Pulmonary artery endothelial cell (primary cell): ENCODE data around the gene RARG. TPM values are rescaled to one million over a fixed set of nuclear protein-coding genes. Genes with fewer than 3 reads are reported as not detected.

ENCODE experiments used
- DNase-seq: peaks from one replicate; pipeline ENCODE4 v3.0.0-alpha.2; 2011; ENCODE audit warnings: low read depth, low spot score
- total RNA-seq: library from RNA; depleted of rRNA; stranded (reverse); fragments of >200 nt; gene quantifications from 2 replicates; pipeline ENCODE4 v1.2.3, GENCODE V29; 2014

Gene RARG
- 4.2 and 7.4 TPM in 2 replicates for total RNA-seq

DNA sequence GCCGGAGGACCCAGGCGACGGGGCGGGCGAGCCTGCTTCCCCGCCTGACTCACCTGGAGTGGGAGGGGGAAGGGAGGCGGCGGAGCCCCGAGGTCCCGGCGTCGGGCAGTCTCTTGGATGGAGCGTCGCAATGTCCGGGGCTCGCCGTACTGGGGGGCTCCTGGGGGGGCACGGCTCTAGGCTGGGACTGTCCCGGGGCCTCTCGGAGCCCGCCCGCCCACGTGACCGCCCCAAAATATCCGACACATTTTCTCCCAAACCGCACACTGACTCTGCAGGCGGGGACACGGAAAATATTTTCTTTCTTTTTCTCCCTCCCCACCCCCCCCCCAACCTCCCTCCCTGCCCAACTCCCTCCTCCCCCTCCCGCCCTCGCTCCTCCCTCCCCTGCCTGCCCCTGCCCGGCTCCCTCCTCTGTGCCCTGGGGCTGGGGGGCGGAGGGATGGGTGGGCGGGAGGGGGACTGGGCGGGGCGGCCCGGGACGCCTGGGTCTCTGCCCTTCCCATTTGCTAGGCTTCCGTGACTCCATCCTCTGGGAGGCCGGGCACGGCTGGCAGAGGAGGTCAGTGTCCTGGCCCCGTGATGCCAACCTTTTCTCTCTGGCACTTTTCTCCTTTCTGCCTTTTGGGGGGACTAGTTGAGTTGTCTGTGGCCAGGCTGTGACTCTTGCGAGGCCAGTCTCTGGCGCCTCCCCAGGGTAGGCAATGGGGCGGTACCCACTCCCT lies at the start of gene RARG:
TSS of gene RARG (minus strand) at position 289 of the 725 bp plus-strand sequence. CDS start 4,664 bp downstream, outside the sequence.
- DNase-seq, result no peak

DNA sequence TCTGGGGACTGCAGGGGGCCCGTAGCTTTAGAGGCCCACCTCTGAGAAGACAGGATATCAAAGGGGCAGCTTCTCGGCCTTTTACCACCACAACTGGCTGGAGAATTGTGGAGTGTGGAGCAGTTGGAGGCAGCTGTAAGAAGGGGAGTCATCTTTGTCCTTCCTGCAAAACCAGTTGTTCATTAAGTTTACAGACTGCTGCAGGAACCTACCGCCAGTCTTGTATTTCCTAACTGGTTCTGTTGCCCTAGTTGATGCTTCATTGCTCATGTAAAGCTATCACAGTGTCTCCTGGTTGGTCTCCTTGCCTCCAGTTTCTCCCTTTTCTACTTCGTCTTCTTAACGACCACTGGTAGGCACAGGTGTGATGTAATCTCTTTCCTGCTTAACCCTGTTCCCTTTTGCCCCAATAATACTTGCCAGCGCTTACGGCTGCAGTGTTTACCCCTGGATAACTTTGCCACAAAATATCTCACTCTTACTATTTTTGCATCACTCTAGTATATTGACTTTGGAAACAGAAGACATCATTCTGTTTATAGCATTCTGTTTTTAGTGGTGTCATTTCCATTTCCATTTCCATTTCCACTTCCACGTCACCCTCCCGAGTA lies 48.0 kb upstream of the RARG start:
- no peak for DNase-seq

DNA sequence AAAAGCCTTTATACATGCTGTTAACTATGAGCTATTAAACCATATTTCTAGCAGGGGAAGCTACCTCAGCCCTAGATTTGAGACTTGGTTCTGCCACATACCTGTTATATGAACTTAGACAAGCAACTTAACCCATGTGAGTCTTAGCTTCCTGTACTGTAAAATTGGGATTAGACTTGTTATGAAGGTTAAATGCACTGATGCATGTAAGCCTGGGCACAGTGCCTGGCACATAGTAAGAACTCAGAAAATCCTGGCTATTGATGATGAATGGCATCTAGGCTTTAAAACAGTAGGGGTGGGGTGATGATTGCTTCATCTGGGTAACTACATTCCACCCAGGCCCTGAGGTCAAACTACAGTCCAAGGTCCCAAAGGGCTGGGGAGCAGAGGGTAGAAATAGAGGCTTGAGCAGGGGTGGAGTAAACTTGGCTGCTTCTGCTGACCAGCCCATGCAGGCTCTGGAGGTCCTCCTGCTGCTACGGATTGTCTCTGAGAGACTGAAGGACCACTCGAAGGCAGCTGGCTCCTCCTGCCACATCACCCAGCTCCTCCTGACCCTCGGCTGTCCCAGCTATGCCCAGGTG lies 47.4 kb upstream of the RARG start:
- no peak for DNase-seq

DNA sequence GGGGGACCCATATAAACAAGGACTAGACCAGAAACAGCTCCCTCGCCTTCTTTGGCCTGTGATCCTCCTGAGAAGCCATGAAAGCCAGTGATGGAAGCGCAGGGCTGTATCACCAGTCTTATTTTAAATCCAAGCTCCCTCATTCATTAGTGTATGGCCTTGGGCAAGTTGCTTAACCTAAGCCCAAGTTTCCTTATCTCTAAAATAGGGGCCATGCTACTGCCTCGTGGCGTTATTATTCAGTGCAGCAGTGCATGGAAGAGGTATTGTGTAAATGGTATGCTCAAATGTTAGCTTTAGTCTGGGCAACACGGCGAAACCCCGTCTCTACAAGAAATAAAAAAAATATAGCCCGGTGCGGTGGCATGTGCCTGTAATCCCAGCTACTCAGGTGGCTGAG lies 46.0 kb upstream of the RARG start:
- DNase-seq, result no peak

DNA sequence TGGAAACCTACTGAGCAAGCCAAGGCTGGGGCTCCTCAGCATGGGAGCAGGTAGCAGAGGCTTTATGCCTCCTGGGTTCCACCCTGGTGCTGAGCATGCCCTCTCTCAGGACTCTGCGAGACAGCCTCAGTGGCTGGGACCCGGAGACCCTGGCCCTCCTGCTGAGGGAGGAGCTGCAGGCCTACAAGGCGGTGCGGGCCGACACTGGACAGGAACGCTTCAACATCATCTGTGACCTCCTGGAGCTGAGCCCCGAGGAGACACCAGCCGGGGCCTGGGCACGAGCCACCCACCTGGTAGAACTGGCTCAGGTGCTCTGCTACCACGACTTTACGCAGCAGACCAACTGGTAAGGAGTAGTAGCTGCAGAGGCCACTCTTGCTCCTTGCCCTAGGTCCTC lies 44.5 kb upstream of the RARG start:
- no peak for DNase-seq

DNA sequence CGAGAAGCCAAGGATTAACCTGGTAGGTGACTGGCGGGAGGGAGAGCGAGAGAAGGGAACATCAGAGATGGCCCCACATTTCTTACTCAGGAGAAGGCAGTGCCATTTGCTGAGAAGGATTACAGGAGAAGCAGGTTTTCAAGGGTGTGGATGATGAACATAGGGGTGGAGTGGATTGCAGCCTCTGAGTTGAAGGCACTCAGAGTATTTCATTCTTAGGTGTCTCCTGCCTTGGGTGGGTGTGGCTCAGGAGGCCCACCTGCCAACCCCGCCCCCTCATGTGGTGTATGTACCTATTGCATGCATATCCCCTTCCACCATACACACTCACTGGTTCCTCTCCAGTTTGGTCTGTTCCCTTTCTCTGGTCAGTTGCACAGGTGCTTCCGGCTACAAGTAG lies 42.4 kb upstream of the RARG start:
- no peak for DNase-seq

DNA sequence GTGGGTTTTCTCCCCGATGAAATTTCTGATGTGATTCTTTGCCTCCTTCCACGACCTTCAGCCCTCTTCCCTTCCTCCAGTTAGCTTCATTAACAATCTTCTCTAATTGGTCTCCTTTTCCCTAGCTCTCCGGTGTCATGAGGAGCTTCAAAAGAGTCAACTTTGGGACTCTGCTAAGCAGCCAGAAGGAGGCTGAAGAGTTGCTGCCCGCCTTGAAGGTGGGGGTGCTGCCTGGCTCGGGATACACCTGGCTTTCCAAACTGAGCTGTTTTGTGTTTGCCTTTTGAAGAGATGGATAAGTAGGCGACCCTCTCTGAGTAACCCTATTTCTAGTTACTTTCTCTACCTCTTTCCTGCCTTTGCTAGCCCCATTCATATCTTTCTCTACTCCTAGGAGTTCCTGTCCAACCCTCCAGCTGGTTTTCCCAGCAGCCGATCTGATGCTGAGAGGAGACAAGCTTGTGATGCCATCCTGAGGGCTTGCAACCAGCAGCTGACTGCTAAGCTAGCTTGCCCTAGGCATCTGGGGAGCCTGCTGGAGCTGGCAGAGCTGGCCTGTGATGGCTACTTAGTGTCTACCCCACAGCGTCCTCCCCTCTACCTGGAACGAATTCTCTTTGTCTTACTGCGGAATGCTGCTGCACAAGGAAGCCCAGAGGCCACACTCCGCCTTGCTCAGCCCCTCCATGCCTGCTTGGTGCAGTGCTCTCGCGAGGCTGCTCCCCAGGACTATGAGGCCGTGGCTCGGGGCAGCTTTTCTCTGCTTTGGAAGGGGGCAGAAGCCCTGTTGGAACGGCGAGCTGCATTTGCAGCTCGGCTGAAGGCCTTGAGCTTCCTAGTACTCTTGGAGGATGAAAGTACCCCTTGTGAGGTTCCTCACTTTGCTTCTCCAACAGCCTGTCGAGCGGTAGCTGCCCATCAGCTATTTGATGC lies 36.9 kb upstream of the RARG start:
- DNase-seq, result no peak

DNA sequence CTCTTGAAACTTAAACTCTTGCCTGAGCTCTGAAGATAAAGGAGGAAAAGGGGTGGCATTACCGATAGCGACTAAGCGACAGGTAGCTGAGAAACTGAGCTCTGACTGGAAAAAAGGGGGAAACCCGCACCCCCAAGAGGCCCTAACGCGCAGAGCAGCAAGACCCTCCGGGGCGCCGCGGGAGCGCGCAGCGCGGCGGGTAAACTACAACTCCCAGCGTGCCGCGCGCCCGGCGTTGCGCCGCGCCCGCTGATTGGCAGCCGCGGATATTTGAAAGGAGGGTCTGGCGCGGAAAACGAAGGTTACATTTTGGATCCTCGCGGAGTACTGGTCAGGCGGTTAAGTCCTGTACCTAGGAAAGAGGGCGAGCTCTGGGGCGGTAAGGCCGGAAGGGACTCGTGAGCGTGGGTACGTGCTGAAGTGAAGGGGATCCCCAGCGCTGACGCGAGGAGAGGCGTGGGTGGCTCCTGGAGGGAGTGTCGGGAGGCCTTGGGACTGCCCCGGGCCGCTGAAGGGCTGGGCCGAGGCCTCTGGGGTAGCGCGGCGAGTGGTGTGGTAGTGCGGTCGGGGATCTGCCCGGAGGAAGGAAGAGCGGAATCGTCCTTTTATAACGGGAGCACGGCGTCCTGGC lies 36.1 kb upstream of the RARG start, which contains the start of gene ESPL1:
TSS of gene ESPL1 (plus strand) at position 301 of the 631 bp plus-strand sequence. CDS start 468 bp downstream, outside the sequence.
- no peak for DNase-seq

DNA sequence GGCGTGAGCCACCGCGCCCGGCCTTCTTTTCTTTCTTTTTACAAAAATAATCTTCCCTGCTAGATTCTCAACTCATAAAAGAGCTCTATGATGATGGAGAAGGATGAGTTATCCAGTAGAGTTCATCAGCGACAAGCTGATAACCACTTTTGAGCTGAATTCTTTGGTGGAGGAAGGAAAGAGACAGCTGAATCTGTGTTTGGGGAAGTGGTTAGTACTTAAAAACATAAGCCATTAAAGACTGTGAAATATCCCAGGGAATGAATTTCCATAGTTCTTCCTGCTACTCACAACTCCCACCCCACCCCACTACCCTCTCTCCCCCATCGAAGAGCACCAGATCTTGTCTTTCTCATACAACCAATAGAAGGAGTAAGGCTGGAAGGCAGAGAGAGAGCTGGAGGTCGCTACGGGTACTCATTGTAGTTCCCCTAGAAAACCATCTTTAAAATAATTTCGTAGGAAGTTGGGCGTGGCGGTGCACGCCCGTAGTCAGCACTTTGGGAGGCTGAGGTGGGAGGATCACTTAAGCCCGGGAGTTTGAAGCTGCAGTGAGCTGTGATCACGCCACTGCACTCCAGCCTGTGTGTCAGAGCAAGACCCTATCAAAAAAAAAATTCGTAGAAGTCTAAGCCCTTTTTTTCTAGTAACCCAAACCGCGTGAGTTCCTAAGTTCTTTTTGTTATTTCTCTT lies 35.4 kb upstream of the RARG start:
- DNase-seq, result no peak

DNA sequence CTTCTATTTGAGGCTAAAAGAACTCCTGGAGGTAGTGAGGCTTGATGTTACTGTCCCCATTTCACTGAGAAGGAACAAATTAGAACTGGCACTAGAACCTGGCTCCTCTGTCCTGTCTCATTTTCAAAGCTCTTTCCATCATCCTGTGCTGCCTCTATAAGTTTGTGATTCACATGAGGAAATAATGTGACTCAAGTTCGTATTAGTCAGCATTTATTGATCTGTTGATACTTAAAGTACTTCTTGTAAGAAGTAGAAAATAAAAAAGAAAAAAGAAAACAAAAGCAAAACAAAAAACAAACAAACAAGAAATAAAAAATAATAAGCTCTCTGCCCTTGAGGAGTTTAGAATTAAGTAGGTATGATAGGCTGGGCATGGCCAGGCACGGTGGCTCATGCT lies 33.8 kb upstream of the RARG start:
- DNase-seq, result no peak

DNA sequence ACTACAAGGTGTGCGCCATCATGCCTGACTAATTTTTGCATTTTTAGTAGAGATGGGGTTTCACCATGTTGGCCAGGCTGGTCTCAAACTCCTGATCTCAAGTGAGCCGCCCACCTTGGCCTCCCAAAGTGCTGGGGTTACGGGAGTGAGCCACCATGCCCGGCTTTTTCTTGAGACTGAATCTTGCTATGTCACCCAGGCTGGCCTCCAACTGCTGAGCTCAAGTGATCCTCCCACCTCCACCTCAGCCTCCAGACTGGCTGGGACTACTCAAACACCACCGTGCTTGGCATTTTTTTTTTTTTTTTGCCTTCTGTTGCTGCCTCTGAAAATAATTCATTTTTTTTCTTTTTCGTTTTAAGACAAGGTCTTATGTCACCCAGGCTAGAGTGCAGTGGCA lies 27.9 kb upstream of the RARG start:
- no peak for DNase-seq

DNA sequence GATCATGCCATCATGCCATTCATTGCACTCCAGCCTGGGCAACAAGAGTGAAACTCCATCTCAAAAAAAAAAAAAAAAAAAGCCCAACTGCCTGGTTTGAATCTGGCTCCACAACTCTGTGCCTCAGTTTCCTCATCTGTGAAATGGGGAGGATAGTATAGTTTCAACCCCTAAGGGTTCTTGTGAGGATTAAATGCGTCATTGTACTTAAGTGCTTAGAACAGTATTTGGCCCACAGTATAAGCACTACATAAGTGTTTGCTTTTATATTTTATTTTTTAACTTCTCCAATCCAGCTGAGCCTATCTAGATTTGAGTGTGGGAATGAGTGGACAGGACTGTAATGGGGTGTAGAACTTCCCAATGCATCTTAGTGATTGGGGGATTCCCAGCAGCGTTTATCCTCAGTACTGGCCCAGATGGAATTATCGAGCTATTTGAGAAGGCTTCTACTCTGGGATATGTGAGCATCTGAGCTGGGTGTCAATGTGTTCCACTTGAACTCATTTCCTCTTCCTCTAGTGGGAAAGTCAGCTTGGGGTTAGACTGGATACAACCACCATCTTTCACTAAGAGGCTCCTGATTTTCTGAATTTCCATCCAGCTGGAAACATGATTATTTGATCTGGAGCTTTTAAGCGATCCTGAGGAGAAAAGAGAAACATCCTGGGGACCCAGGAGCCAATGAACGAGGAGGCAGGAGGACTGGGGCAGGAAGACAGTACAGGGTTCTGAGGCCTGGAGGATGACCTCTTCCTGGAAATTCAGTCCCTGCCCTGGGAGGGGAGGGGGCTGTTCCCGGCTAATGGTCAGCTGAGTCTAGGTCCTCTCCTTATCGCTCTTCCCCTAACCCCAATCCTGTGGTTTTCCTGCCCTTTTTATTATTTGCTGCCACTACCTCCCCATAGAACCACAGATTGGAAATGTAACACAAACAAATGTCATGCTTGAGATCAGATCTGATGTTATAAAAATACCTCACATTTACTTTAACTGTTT lies 26.8 kb upstream of the RARG start:
- DNase-seq, result no peak

DNA sequence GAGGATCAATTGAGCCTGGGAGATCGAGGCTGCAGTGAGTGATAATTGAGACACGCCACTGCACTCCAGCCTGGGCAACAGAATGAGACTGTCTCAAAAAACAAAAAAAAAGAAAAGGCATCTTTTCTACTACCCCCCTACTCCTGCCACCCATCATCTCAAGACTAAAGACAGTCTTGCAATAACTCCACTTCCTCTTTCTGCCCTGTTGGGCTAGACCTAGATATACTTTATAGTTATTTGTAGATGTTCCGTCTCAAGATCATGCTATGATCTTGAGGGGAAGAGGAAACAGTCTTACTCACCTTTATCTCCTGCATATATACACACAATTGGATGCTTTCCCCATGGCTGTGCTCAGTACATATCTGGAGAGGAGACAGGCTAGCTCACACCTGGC lies 24.0 kb upstream of the RARG start:
- no peak for DNase-seq

DNA sequence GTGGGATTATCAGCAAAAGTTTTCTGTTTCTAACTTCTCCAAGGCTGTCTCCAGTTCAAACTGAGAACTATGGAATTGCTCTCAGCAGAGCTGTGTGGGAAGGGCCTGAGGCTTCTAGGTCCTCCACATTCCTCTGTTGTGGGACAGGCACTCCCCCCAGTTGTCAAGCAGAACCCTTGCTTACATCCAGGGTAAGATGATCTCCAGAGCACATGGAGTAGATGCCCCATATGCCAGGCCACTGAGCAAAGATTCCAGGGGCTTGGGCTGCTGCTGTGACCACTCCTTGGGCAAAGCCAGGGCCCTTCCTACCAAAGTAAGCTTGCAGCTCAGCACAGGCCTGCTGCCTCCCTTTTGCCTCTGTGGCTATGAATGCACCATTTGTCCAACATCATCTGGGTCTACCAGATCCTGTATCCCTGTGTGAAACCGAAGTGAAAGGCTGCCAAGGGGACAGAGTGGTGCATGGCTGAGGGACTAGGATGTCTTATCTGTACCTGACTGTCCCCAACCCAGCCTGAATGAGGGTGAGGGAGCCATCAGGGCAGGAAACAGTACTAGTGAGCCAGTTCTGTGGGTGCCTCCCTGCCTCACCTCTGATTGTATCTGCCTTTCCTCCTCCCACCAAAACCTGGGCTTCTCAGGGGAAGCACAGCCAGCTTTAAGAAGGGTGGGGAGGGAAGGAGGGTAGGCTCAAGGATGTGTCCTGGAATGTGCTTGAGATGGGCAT lies 23.0 kb upstream of the RARG start:
- no peak for DNase-seq

DNA sequence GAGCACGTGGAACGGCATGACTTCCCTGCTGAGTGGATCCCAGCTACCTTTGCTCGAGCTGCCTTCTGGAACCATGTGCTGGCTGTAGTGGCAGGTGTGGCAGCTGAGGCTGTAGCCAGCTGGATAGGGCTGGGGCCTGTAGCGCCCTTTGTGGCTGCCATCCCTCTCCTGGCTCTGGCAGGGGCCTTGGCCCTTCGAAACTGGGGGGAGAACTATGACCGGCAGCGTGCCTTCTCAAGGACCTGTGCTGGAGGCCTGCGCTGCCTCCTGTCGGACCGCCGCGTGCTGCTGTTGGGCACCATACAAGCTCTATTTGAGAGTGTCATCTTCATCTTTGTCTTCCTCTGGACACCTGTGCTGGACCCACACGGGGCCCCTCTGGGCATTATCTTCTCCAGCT lies 21.3 kb upstream of the RARG start:
- DNase-seq, result no peak

DNA sequence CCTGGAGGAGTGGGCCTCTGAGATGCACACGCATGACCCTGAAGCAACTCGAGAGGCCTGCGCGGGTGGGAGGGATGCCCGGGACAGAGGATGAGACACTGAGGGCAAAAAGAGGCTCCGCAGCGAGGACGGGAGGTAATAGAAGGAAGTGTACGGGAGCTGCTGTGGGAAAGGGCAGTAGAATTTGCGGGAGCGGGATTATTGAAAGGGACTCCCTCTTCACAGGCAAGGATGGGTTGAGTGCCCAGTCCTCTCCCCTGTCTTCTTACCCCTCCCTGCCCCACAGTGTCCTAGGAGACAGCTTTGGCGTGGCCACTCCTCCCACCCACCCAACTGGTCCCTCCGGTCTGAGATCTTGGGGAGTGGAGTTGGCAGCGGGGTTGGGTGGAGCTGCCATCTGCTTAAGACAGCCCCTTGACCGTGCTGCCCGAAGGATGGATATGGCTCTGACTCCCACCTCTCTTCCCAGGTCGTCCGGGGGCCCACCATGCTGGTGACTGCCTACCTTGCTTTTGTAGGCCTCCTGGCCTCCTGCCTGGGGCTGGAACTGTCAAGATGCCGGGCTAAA lies 20.4 kb upstream of the RARG start:
- DNase-seq, result no peak

DNA sequence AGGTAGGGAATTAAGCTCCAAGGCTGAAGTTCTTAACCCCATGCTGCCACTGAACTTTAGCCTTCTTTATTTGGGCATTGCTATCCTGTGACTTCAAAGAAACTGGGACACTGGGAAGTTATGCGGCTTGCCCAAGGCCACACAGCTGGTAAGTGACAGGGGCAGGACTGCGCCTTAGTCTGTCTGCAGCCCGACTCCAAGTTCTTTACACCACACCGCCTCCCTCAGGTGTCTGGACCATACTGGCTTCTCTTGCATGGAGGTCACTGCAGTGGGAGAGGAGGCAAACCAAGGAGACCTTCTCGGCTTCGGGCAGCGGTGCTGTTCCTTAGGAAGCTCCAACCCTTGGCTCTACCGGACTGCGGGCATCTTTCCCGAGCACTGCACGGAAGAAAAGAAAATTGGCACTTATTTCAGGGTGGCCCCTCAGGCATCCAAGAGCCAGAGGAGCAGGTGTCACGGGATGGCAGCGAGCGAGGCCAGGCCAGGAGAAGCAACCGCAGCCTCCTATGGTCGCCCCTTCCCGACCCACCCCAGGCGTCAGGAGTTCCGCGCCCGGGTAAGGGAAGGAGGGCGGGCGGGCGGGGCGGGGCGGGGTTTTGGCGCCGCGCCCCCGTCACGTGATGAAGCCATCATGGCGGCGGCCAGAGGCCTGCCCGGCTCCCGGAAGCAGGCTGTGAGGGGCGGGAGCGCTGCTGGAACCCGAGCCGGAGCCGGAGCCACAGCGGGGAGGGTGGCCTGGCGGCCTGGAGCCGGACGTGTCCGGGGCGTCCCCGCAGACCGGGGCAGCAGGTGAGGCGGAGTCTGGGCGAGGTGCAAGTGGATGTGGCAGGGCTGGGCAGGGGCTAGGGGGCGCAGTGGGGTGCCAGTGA lies 19.7 kb upstream of the RARG start:
- DNase-seq, result no peak
